ENCODE data around the gene CCL3.
A peak's percentile ranks its signal among the peaks of the same experiment; 100 is the strongest.
"Not testable (repeated sequence)": the region's sequence is repeated elsewhere in the genome, so short reads cannot be mapped to it uniquely, and the experiment has no call there.

Gene CCL3

DNA sequence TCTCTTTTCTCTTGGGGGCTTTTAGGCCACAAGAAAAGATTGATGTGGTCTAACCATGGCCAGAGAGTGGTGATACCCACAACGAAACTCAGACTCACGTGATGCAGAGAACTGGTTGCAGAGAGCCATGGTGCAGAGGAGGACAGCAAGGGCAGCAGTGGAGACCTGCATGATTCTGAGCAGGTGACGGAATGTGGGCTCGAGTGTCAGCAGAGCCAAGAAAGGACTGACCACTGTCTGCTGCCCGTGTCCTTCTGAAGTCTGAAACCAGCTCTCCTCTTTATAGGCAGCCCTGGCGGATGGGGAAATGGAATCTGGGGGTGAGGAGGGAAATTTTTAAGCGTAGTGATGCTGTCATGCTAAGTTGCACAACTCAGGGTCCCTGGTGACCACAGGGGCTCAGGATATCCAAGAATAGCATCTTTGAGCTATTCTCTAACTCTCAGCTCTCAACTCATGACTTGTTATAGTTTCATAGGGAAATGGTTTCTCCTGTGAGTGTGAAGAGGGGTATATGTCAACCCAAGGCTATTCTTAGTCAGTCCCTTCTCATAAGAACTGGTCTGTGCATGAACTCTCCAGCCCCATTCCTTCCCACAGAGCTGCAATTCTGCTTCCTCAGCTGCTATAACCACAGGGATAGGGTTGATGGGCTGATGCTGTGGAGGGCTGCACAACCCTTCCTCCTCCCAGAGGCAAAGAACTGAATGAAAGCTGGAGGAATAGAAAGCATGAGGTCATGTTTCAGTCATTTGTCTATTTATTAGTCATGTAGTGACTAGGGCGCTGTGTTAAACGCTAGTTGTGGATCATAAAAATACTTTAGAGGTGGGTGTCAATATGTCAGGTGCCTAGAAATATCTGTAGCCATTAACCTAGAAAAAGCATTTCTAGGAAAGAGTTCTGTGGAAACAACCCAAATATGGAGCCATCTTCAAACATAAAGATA is at the start of gene CCL3:
Gene CCL3, minus strand, starts transcription at position 256 of the 949 bp plus-strand sequence. Its CDS starts 85 bp downstream, at position 171.
- peak; percentile 47 for DNase-seq

DNA sequence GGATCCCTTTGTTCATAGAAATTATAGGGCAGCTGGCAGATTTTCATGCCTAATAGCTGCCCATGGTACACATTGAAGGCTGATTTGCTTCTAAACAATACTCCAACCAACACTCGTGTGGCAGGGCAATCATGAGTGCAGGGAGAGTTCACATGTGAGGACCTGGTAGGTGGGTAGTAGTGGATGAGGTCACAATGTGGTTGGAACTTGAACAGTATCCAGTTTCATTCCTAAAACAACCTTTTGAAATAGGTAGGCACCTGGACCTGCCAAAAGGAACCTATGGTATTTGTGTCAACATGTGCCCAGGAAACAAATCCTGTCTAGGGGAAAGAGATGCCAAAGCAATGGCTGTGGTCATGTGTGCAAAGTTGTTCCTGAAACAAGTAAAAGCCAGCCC is 46.5 kb upstream of the CCL3 start:
- no peak for DNase-seq

GRCh38 chr17:36136036-36136435 is 46.1 kb upstream of the CCL3 start:
- no peak for DNase-seq

DNA sequence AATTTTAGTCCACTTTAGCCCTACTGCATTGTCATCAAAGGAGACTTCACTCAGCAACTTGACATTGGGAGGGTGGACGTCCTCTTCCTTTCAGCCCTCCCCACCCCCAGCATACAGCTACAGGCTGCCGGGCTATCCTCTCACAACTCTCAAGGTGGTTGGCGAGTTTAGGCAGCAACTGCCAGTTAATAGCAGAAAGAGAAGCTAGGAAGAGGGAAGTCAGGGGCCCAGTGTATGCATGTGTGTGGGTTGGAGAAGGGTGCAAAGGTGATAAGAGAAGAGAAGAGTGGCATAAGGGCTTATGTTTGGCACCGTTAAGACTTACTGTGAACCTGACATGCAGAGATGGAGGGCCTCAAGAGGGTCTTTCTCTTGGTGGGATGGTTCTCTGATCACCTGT is 45.5 kb upstream of the CCL3 start:
- no peak for DNase-seq

- no peak for DNase-seq
Measured at GRCh38 chr17:36133602-36134236, 43.8 kb upstream of the CCL3 start.

DNA sequence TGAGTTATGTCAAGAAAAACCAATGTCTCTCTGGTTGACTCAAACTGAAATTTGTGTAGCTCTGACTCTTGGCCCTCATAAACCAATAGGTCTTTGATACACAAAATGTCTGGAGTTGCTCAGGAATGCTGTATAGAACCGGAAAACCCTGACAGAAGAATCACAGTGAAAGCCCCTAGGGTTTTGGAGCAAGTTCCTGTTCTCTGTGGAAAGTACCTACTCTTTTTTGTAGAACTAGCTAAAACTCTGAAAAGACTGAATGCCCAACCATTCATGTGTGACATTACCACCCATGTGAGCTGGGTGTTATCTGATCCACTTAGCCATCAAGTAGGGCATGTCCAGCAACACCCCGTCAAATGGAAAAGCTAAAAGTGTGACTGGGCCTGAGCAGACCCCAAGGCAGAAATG is 42.5 kb upstream of the CCL3 start:
- no peak for DNase-seq

DNA sequence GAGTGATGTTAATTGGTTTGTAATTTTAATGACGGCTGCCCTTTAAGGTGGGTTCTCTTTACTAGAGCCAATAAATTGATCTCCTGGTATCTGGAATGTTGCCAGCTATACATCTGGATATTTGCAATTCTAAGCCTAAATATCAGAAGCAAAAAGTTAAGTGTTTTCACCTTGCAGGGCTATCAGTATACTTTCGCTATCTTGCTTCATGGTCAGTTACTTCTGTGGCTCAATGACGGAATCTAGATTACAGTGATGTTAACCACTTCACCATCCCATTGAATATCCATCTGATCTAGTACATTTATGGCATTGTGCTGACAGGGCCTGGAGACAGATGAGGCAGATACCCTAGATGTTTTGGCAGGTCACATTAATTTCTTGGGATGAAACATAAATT is 42.0 kb upstream of the CCL3 start:
- DNase-seq: no peak

DNA sequence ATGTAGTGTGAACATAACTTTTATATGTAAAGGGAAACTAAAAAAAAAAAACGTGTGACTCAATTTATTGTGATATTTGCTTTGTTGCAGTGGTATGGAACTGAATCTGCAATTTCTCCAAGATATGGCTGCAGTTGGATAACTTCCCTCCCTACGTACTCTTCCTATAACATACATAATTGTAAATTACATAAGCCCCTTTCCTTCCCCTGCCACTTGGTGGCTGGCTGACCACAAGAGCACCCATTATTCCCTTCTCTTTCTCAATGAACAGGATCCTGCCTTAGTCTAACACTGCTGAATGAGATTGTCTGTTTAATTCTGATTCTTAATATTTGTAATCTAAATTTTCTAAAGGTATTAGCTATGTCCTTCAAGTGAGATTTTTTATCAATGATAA is 41.5 kb upstream of the CCL3 start:
- no peak for DNase-seq

DNA sequence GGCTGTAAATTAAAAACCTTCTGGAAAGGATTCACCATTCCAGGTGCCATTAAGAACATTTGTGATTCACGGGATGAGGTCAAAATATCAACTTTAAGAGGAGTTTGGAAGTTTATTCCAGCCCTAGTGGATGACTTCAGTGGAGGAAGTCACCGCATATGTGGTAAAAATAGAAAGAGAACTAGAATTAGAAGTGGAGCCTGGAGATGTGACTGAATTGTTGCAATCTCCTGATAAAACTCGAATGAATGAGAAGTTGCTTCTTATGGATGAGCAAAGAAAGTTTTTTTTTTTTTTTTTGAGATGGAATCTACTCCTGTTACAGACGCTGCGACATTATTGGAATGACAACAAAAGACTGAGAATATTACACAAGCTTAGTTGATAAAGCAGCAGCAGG is 40.4 kb upstream of the CCL3 start:
- DNase-seq: no peak

DNA sequence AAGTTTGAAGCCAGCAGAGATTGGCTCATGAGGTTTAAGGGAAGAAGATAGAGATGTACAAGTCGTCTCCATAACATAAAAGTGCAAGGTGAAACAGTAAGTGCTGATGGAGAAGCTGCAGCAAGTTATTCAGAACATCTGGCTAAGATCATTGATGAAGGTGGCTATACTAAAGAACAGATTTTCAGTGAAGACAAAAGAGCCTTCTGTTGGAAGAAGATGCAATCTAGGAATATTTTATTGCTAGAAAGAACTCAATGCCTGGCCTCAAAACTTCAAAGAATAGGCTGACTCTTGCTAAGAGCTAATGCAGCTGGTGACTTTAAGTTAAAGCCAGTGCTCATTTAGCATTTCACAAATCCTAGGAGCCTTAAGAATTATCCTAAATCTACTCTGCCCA is 39.7 kb upstream of the CCL3 start:
- no peak for DNase-seq

DNA sequence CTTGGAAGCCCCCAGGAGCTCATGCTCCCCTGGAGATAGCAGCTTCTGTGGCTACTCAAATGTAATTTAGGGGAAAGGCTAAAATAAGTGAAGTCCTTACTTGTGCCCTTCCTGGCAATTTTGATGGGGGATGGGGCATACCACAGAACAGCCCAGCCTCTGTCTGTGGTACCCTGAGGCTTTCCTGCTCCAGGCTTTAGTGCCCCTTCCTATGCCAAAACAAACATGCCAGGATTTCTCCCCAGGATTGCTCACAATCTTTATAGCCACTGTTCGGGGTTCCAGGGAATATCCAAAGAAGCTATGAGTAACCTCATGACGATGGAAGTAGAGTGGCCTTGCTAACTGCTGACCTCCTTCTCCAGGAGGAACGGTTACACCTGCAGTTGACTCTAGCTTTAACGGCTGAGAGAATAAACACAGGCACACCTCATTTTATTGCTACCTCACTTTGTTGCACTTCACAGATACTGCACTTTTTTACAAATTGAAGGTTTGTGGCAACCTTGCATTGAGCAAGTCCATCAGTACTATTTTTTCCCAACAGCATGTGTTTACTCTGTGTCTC is 38.6 kb upstream of the CCL3 start:
- no peak for DNase-seq

DNA sequence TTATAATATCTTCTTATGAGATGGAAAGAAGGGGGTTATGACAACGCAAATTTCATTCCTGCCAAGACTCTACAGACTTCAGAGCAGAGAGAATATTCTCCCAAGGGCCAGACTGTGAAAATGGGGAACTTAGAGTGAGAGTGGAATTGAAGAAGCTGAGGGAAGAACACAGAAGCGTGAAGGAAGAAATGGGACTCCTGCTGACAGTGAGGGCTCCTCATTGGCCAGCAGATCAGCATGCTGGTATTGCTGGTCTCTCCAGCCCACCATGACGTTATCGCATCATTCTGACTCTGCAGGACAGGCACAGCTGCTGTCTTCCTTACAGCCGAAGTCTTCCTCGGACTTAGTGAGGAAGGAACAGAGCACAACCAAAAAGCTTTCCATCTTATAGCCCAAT is 38.0 kb upstream of the CCL3 start:
- DNase-seq: no peak

DNA sequence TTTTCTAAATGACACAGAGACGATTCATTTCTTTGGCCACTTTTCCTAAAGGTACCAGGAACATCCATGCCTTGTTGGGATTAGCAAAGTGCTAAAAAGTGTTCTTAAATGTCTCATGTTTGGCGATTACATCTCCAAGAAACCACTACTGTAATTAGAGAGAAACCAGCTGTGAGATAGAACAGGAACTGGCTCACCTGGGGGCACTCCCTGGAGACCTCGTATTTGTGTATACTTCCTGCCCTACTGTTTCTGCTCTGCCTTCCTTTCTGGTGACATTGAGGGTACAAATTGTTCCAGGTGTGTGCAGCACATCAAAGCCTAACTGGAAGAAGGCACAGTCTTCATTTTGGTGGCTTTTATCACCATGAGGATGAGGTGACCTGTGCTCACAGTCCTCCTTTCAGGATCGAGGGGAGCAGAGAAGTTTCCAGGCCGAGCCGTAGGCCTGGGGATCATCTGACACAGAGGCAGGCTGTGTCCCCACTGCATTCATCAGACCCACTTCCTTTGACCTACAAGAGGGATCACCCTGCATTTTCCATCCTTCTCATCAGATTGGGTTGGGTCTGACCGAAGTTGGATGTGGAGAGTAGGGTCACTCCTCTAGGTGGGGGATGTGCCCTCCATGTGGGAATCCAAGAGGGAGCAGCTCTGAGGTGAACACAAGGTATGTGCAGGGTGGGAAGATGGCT is 37.4 kb upstream of the CCL3 start:
- DNase-seq: no peak

- no peak for DNase-seq
Measured at GRCh38 chr17:36124879-36125824, 35.2 kb upstream of the CCL3 start.

DNA sequence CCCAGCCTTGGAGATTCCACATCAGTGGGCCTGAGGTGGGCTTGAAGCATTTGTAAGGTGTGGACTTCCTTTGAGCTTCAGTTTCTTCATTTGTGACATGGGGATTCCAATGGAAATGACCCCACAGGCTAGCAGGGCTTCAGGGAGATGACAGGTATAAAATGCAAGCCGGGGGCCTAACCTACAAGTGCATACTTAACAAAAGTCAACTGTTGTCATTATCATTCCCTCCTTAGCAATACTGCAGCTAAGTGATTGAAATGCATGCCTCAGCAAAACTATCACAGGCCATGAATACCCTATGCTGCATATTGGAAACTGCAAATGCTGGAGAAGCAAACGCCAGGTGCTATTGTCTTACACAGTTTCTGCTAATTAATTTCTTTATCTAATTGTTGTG is 33.5 kb upstream of the CCL3 start:
- no peak for DNase-seq

GRCh38 chr17:36121099-36121498 is 31.2 kb upstream of the CCL3 start:
- not testable (repeated sequence) for DNase-seq

DNA sequence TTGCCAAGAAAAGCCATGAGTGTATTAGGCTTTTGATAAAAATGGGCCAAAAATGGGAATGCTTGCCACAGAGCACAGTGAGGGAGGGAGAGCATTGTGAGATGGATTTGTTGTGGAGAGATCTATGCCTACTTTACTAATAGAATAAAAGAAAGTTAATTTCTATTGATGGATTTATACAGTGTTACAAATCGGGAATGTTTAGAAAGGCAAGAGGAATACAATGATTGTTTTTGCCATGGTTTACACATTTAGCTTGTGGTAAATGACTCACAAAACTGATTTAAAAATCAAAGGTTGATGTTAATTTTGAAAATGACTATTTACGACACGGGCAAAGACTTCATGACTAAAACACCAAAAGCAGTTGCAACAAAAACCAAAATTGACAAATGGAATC is 30.3 kb upstream of the CCL3 start:
- no peak for DNase-seq

DNA sequence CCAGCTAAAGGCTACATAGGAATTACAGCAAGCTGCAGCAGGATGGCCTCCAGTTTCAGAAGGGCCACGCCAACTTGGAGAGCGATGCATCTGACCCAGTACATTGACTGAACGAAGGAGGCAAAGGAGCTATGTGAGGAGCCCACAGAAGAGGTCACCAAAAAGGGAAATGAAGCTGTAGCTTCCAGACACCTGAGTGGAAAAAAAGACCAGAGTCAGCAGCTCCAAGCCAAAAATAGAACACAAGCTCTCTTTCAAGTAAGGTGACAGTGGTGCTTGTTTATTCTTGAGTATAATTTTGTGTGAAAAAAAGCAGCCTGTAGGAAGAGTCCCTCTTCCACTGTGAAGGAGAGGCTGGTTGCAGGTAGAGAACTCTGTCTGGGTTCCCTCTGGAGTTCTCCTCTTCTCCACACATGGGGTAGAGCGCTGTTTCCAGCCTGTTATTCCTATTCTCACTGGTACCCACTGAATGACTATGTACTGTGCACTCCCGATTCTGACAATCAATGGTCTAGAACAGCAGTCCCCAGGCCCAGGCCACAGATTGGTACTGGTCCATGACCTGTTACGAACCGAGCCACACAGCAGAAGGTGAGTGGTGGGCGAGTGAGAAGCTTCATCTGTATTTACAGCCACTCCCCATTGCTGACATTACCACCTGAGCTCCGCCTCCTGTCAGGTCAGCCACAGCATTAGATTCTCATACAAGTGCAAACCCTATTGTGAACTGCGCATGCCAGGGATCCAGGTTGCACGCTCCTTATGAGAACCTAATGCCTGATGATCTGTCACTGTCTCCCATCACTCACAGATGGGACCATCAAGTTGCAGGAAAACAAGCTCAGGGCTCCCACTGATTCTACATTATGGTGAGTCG is 28.8 kb upstream of the CCL3 start:
- DNase-seq: no peak

DNA sequence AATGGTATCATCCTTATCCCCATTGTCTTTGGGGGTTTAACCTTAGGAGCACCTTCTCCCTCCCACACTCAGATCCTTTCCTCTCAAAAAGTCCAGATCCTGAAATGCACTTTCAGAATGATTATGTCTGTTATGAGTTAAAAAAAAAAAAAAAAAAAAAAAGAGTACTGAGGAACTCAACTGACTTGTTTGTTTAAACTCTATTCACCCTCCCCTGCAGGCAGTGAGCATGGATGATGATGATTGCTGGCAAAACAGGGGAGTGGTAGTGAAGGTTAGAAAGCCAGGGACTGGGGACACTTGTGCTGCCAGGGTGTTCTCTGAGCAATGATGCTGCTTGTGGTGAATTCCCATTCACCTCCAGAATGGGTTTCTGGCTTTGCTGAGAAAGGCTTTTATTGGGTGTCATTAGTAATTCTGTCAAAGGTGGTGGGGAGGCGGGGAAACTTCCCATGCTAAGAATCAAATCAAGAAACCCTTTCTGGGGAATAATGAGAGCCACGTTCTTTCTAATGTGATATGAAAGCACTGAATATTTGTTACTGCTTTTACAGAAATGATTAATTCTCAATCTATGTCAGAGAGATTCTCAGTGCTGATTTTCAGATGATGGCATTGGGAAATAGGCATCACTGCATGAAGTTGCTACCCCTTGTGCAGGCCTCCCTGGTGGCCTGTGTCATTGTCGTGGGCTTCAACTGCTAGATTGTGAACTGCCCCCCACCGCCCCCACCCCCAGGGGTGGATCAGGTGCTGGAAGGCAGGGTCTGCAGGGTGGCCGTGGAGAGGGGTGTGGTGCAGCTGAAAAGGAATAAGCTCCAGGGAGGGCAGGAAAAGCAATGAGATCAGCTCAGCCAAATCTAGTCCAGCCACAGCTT is 27.8 kb upstream of the CCL3 start:
- peak; percentile 47 for DNase-seq

DNA sequence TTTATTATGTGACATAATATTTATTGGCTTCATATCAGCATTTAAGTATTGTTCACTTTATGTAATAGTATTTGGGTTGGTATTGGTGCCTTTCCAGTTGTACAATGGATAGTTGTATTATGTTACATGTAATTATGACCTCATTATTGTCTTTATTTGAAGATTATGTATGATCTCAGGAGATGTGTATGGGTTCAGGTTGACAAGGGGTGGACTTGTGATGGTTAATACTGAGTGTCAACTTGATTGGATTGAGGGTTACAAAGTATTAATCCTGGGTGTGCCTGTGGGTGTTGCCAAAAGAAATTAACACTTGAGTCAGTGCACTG is 25.7 kb upstream of the CCL3 start:
- not testable (repeated sequence) for DNase-seq
